Breast epithelium (tissue), 3 donors: Measurements from ENCODE around the gene CFAP100.

Experiments
- POLR2A ChIP-seq: fragments of 450-650 bp; IDR thresholded peaks from one replicate; pipeline ENCODE4 v1.6.1; 2016; ENCODE audit warnings: antibody characterized with exemption, mild to moderate bottlenecking, moderate library complexity
- POLR2AphosphoS5 ChIP-seq, 3 donors: sonication (generic); formaldehyde crosslinking; IDR thresholded peaks; one replicate each; pipeline ENCODE4 v1.6.1; 2017; ENCODE audit warnings: antibody characterized with exemption in 3 of 3
- TF ChIP-seq, protein P1 (sequence below), 3 donors: fragments of 450-650 bp; IDR thresholded peaks; one replicate each; pipeline ENCODE4 v1.5.1; 2016 to 2017; ENCODE audit warnings: antibody characterized with exemption in 3 of 3, mild to moderate bottlenecking in 3 of 3, moderate library complexity in 3 of 3

DNA sequence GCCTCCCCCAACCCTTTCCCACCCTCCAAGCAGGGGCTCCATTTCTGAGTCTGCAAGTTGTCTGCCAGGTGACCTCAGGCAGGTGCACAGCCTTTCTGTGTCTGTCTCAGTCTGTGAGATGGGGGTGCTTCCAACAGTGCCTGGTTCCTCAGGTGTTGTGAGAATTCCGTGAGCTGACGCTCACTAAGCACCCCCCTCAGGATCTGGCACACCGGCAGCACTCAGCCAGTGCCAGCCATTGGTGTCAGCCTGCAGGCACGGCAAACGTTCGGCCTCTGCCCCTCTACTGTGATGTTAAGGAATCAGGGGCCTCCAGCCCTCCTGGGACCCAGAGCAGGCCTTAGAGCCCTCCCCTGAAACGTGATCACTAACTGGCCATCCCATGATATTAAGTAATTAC lies 39.9 kb upstream of the CFAP100 start:
- TF ChIP-seq, protein P1, sequence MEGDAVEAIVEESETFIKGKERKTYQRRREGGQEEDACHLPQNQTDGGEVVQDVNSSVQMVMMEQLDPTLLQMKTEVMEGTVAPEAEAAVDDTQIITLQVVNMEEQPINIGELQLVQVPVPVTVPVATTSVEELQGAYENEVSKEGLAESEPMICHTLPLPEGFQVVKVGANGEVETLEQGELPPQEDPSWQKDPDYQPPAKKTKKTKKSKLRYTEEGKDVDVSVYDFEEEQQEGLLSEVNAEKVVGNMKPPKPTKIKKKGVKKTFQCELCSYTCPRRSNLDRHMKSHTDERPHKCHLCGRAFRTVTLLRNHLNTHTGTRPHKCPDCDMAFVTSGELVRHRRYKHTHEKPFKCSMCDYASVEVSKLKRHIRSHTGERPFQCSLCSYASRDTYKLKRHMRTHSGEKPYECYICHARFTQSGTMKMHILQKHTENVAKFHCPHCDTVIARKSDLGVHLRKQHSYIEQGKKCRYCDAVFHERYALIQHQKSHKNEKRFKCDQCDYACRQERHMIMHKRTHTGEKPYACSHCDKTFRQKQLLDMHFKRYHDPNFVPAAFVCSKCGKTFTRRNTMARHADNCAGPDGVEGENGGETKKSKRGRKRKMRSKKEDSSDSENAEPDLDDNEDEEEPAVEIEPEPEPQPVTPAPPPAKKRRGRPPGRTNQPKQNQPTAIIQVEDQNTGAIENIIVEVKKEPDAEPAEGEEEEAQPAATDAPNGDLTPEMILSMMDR (IDR thresholded peaks at IDR 0.05), result no peak
- TF ChIP-seq POLR2A (no peak), POLR2AphosphoS5 (IDR thresholded peaks at IDR 0.05) (no peak)
